Measurements from ENCODE around the gene COMMD2. TPM values are rescaled to one million over a fixed set of nuclear protein-coding genes. Genes with fewer than 3 reads are reported as not detected.

Gene COMMD2
- polyA plus RNA-seq, 2 donors: 5.6 to 12.5 TPM

DNA sequence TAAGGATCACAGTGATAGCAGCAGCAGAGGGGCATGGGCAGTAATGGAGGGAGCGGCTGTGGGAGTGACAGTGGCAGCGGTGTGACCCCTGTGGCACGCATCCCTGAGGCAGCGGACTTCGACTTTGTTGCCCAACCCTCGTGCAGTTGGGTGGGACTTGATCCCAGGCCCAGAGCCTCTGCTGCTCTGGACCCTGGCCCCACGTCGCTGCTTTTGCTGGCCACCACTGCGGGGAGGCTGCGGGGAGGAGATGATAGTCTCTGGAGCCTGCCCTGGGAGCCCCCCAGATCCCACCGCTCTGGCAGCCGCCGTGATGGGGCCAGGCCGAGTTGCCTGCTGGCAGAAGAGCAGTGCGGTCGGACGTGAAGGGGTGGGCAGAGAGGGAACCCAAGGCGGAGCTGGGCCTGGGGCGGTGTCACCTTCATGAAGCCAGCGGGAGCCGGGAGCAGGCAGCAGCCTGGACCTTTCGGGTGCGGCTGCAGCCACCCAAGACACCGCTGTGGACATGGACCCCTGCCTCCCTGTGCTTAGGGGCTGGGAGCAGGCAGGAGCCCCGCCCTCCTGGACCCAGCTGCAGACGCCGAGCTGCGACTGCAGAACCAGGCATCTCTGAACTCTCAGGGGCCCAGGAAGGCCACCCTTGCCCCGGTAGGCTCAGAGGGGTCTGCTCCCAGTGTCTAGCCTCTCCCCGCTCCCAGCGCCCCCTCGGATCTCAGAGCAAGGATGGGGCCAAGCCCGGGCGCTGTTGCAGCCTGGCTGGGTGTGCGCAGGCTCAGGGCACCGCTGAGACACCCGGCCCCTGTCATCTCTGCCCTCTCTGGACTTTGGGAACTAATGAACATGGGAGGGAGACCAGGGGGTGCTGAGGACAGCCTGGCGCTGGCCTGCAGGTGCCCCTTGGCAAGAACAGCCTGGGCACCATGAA, 38.3 kb downstream of the COMMD2 start:
- Histone ChIP-seq H3K9me3 (ENCODE audit: control insufficient read depth in 2 of 2, insufficient read depth in 1 of 2, low read depth in 1 of 2, low read length in 1 of 2) (no peaks in the 10 kb centered on the region), H3K27me3 (ENCODE audit: control insufficient read depth in 1 of 2, insufficient read depth in 2 of 2, low read length in 2 of 2) (no peaks in the 10 kb centered on the region), H3K4me1 (ENCODE audit: control insufficient read depth in 2 of 2, insufficient read depth in 2 of 2, low read length in 1 of 2) (no peaks in the 10 kb centered on the region), H3K36me3 (ENCODE audit: control insufficient read depth in 2 of 2, insufficient read depth in 2 of 2, low read length in 1 of 2) (no peaks in the 10 kb centered on the region), H3K4me3 (ENCODE audit: low read depth in 1 of 2, low read length in 2 of 2) (no peak overlapping the region), H3K27ac (ENCODE audit: low read depth in 2 of 2, low read length in 1 of 2) (no peak overlapping the region)
- WGBS, 2 donors: 91 to 94% methylated on average over 38 of the region's 38 CpGs

DNA sequence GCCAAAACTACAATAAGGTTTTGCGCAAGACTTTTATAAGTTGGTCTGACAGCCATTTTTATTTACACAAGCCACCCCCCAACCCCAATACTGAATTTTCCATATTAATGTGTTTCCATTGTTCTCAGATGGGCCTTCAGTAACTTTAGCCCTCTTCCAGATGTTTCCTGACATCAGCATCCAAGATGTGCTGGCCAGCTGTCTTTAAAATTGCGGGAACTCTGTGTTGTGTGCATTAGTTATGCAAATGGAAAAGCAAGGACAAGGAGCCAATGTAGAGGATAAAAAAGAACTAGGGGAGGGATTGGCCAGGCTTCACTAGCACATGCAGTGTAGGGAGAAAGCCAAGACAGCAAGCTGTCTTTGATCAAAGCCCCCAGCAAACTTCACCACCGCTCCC, 45.4 kb downstream of the COMMD2 start:
- H3K27me3 ChIP-seq (ENCODE audit: control insufficient read depth in 1 of 2, insufficient read depth in 2 of 2, low read length in 2 of 2): no peaks in the 10 kb centered on the region
- no peaks in the 10 kb centered on the region for H3K9me3 ChIP-seq (ENCODE audit: control insufficient read depth in 2 of 2, insufficient read depth in 1 of 2, low read depth in 1 of 2, low read length in 1 of 2)
- no peaks in the 10 kb centered on the region for H3K4me1 ChIP-seq (ENCODE audit: control insufficient read depth in 2 of 2, insufficient read depth in 2 of 2, low read length in 1 of 2)
- 78 to 81% methylated on average over 3 of the region's 3 CpGs for WGBS, 2 donors
- no peaks in the 10 kb centered on the region for H3K36me3 ChIP-seq (ENCODE audit: control insufficient read depth in 2 of 2, insufficient read depth in 2 of 2, low read length in 1 of 2)
- H3K4me3 ChIP-seq (ENCODE audit: low read depth in 1 of 2, low read length in 2 of 2): no peak overlapping the region
- no peak overlapping the region for H3K27ac ChIP-seq (ENCODE audit: low read depth in 2 of 2, low read length in 1 of 2)

DNA sequence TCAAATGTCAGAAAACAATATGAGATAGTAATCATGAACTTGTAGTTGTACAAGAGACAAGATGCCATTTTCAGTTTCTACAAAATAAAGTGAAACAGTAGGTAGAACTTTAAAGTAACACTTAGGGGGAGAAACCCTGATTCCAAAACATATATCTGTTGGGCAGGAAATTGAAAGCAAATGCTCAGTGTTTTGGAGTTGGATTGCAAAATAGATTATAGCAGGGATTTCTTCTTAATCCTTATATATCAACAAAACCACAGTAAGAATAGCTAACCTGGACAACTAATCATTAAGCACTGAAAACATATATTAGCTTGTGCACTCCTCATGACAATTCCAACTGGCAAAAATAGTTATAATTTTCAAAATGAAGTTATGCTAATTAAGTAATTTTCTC, 46.9 kb downstream of the COMMD2 start:
- Histone ChIP-seq H3K27me3 (ENCODE audit: control insufficient read depth in 1 of 2, insufficient read depth in 2 of 2, low read length in 2 of 2) (no peaks in the 10 kb centered on the region), H3K36me3 (ENCODE audit: control insufficient read depth in 2 of 2, insufficient read depth in 2 of 2, low read length in 1 of 2) (no peaks in the 10 kb centered on the region), H3K4me1 (ENCODE audit: control insufficient read depth in 2 of 2, insufficient read depth in 2 of 2, low read length in 1 of 2) (peaks cover 0 to 2% of the 10 kb centered on the region in 2 donors), H3K4me3 (ENCODE audit: low read depth in 1 of 2, low read length in 2 of 2) (no peak overlapping the region), H3K9me3 (ENCODE audit: control insufficient read depth in 2 of 2, insufficient read depth in 1 of 2, low read depth in 1 of 2, low read length in 1 of 2) (no peaks in the 10 kb centered on the region), H3K27ac (ENCODE audit: low read depth in 2 of 2, low read length in 1 of 2) (no peak overlapping the region)

DNA sequence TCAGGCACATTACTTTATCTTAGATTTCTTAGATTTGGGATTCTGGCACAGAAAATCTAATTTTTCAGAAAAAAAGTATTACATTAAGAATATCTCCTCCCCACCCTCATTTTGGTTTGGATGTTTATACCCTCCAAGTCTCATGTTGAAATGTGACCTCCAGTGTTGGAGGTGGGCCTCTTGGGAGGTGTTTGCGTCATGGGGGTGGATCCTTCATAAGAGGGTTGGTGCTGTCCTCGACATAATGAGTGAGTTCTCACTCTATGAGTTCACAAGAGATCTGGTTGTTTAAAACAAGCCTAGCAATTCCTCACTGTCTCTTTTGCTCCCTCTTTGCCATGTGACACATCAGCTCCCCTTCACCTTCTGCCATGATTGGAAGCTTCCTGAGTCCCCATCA, 48.8 kb downstream of the COMMD2 start:
- H3K27me3 ChIP-seq (ENCODE audit: control insufficient read depth in 1 of 2, insufficient read depth in 2 of 2, low read length in 2 of 2): no peaks in the 10 kb centered on the region
- H3K9me3 ChIP-seq (ENCODE audit: control insufficient read depth in 2 of 2, insufficient read depth in 1 of 2, low read depth in 1 of 2, low read length in 1 of 2): peaks cover under 1 to 3% of the 10 kb centered on the region in 2 donors
- no peak overlapping the region for H3K27ac ChIP-seq (ENCODE audit: low read depth in 2 of 2, low read length in 1 of 2)
- H3K4me3 ChIP-seq (ENCODE audit: low read depth in 1 of 2, low read length in 2 of 2): no peak overlapping the region
- 74 to 81% methylated on average over 2 of the region's 2 CpGs for WGBS, 2 donors
- H3K36me3 ChIP-seq (ENCODE audit: control insufficient read depth in 2 of 2, insufficient read depth in 2 of 2, low read length in 1 of 2): no peaks in the 10 kb centered on the region
- peaks cover 0 to 2% of the 10 kb centered on the region in 2 donors for H3K4me1 ChIP-seq (ENCODE audit: control insufficient read depth in 2 of 2, insufficient read depth in 2 of 2, low read length in 1 of 2)

DNA sequence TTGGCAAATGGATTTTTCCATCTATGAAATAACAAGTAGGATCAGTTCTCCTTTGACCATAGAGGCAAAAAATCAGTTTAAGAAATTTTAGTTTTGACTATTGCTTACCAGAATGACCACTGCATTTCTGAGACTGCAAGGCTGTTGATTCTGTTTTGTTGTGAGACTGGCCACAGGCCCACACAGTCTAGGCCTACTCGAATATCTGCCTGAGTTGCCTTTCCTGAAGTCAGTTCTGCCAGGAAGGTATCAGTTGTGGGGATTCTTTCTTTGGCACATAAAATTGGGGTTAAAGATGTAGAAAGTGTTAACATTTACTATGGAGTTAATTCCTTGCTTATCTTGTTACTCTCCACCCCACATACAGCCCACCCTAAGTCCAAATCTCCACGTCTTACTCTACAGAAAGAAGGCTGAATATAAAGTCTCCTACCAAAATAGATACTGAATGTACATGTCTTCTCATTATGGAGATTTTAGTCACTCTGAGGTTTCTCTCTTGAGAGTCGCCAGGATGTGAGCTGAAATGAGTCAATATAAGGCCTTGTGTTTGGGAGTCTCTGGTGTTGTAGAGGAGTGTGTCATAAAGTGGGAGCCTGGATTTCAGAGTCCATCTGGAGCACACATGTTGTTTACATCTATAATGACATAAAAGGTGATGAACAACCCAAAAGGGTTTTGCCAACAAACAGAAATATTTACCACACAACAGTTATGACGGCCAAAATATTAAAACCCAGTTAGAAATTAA, 49.4 kb downstream of the COMMD2 start:
- Histone ChIP-seq H3K27ac (ENCODE audit: low read depth in 2 of 2, low read length in 1 of 2) (no peak overlapping the region), H3K27me3 (ENCODE audit: control insufficient read depth in 1 of 2, insufficient read depth in 2 of 2, low read length in 2 of 2) (no peaks in the 10 kb centered on the region), H3K9me3 (ENCODE audit: control insufficient read depth in 2 of 2, insufficient read depth in 1 of 2, low read depth in 1 of 2, low read length in 1 of 2) (peaks cover 2 to 3% of the 10 kb centered on the region in 2 donors), H3K4me1 (ENCODE audit: control insufficient read depth in 2 of 2, insufficient read depth in 2 of 2, low read length in 1 of 2) (peaks cover 0 to 2% of the 10 kb centered on the region in 2 donors), H3K4me3 (ENCODE audit: low read depth in 1 of 2, low read length in 2 of 2) (no peak overlapping the region), H3K36me3 (ENCODE audit: control insufficient read depth in 2 of 2, insufficient read depth in 2 of 2, low read length in 1 of 2) (no peaks in the 10 kb centered on the region)
- 64 to 69% methylated on average over 4 of the region's 4 CpGs for WGBS, 2 donors

DNA sequence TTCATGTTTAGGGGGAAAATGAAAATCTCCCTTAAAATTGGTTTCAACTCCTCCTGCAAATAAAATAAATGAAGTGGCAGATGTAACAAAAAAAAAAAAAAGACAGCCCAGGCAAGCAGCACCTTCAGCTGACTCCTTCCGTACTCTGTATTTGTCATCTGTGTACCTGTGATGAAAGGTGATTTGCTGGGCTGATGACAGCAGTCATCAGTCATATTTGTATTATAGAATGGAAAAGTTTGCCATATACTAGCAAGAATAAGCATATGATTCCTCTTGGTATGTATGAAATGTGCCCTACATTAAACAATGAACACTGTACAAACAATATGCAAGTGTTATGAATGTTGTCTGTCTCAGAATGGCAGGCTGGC, 50.3 kb downstream of the COMMD2 start:
- H3K36me3 ChIP-seq (ENCODE audit: control insufficient read depth in 2 of 2, insufficient read depth in 2 of 2, low read length in 1 of 2): no peaks in the 10 kb centered on the region
- 81 to 86% methylated on average over 1 of the region's 1 CpG for WGBS, 2 donors
- H3K4me3 ChIP-seq (ENCODE audit: low read depth in 1 of 2, low read length in 2 of 2): no peak overlapping the region
- peaks cover 0 to 2% of the 10 kb centered on the region in 2 donors for H3K4me1 ChIP-seq (ENCODE audit: control insufficient read depth in 2 of 2, insufficient read depth in 2 of 2, low read length in 1 of 2)
- H3K9me3 ChIP-seq (ENCODE audit: control insufficient read depth in 2 of 2, insufficient read depth in 1 of 2, low read depth in 1 of 2, low read length in 1 of 2): peaks cover 2 to 3% of the 10 kb centered on the region in 2 donors
- H3K27me3 ChIP-seq (ENCODE audit: control insufficient read depth in 1 of 2, insufficient read depth in 2 of 2, low read length in 2 of 2): no peaks in the 10 kb centered on the region
- no peak overlapping the region for H3K27ac ChIP-seq (ENCODE audit: low read depth in 2 of 2, low read length in 1 of 2)

DNA sequence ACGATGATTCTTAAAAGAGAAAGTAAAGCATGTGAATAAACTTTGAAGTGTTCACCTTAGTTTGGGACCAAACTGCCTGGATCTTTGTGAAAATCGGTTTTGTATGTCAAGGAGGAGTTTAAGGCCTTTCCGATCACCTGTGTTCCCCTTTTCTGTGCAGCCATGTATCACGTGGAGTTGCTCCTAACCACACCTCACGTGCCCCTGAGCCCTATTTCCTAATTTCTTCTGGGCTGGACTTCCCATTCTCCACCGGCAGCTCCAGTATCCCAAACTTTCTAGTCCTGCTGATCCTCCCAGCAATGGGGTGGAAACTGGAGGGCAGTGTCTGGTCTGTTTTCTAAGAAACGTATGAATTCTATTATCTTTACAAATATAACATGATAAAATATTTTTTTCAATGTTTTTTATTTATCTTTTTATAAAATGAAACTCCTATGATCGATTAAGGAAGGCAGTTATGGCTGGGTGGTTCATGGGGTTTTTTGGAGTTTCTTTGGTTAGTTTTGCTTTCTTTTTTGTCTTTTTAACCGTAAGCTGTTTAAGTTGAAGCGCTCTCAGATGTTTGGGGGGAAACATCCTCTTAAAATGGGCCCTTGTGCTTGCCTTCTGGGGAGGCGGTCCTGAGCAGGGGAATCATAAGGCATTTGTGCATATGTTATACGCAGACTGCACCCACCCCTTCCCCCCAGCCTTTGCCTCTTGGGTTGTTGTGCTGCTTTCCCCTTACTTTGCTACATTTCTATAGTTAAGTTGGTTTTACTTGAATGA, 50.9 kb downstream of the COMMD2 start:
- Histone ChIP-seq H3K4me3 (ENCODE audit: low read depth in 1 of 2, low read length in 2 of 2) (no peak overlapping the region), H3K27me3 (ENCODE audit: control insufficient read depth in 1 of 2, insufficient read depth in 2 of 2, low read length in 2 of 2) (no peaks in the 10 kb centered on the region), H3K4me1 (ENCODE audit: control insufficient read depth in 2 of 2, insufficient read depth in 2 of 2, low read length in 1 of 2) (peaks cover 0 to 2% of the 10 kb centered on the region in 2 donors), H3K27ac (ENCODE audit: low read depth in 2 of 2, low read length in 1 of 2) (no peak overlapping the region), H3K9me3 (ENCODE audit: control insufficient read depth in 2 of 2, insufficient read depth in 1 of 2, low read depth in 1 of 2, low read length in 1 of 2) (peaks cover 2 to 3% of the 10 kb centered on the region in 2 donors), H3K36me3 (ENCODE audit: control insufficient read depth in 2 of 2, insufficient read depth in 2 of 2, low read length in 1 of 2) (no peaks in the 10 kb centered on the region)
- WGBS, 2 donors: 78 to 82% methylated on average over 12 of the region's 12 CpGs

Other genes starting within 250 kb of the COMMD2 start
- 10 to 100 TPM; 29.2 to 31.2 TPM for gene WWTR1, start 94.5 kb downstream of the COMMD2 start, polyA plus RNA-seq
- not detected for gene ANKUB1, start 40.1 kb upstream of the COMMD2 start, polyA plus RNA-seq
- 10 to 100 TPM; 23.7 to 31.3 TPM for gene RNF13, start 60.7 kb upstream of the COMMD2 start, polyA plus RNA-seq
- 10 to 100 TPM; 10.7 to 20.0 TPM for gene PFN2, start 218.4 kb upstream of the COMMD2 start, polyA plus RNA-seq

All from esophagus (tissue), 2 donors.